Measurements from ENCODE around the gene SPINDOC. TPM values are rescaled to one million over a fixed set of nuclear protein-coding genes. Genes with fewer than 3 reads are reported as not detected.
"Not testable (repeated sequence)": the region's sequence is repeated elsewhere in the genome, so short reads cannot be mapped to it uniquely, and the experiment has no call there.

Gene SPINDOC
- total RNA-seq, 1 donor from 2014 or later = 9.0 TPM

- no peak for DNase-seq (ENCODE audit: low read depth in 2 of 2)
Observed at GRCh38 chr11:63854696-63855095, 41.4 kb downstream of the SPINDOC start.

- DNase-seq (ENCODE audit: low read depth in 2 of 2) = no peak
Observed at GRCh38 chr11:63855975-63856374, 42.7 kb downstream of the SPINDOC start.

DNA sequence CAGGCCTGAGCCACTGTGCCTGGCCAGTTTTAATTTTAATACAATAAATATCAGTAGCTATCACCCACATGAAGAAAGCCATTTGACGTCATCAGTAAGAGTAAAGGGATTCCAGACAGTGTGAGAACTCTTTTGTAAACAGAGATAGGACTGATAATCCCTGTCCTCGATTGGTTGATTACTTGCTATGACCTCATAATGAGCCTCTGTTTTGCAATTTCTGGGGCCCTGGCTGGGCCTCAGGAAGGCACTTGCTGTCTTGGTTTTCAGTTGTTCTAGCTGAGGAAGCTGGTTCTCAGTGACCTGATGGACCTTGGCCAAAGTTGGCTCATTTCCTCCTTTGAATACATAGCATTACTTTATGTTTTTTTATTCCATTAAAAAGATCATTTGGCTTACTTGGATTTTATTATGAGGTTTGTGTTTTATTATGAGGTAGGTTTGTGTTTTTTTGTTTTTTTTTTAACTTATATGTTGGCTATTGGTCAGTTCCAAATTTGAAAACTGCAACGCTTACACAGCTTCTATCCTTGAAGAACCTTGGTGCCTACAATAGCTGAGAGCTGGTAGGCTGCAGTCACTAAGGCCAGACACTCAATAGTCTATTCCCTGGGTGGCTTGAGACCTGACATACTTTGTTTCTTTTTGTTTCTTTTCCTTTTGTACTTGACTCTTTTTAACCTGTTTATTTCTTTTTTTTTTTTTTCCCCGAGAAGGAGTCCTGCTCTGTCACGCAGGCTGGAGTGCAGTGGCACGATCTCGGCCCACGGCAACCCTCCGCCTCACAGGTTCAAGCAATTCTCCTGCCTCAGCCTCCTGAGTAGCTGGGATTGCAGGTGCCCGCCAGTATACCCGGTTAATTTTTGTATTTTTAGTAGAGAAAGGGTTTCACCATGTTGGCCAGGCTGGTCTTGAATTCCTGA is 45.6 kb downstream of the SPINDOC start:
- peak in 1 of 2 donors; percentile 69 for DNase-seq (ENCODE audit: low read depth in 2 of 2)

DNA sequence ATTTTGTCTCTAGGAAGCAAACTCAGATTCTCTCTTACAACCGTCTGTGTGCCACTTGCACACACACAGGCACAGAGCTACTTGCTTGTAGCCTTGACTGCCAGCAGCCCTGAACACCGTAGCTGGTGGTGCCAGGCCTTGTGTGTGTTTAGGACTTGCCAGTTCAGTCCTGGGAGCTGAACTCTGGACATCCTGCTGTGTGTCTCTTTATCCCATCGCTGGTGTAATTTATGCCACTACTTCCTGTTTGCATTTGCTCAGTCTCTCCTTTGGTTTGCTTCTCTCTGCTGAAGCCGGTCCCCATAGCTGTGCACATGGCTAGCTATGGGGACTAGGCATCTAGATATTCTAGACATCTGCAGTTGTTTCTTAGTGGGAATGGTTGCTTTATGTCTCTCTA is 49.7 kb downstream of the SPINDOC start:
- DNase-seq (ENCODE audit: low read depth in 2 of 2) = peak in 1 of 2 donors; percentile 49

DNA sequence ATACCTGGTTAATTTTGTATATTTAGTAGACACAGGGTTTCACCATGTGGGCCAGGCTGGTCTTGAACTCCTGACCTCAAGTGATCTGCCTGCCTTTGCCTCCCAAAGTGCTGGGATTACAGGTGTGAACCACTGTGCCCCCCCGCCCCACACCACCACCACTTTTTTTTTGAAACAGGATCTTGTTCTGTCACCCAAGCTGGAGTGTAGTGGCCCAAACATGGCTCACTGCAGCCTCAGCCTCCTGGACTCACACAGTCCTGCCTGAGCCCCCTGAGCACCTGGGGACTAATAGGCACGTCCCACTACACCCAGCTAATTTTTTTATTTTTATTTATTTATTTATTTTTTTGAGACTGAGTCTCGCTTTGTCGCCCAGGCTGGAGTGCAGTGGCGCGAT is 50.4 kb downstream of the SPINDOC start:
- DNase-seq (ENCODE audit: low read depth in 2 of 2) = not testable (repeated sequence)

- no peak for DNase-seq (ENCODE audit: low read depth in 2 of 2)
Observed at GRCh38 chr11:63866211-63866610, 53.0 kb downstream of the SPINDOC start.

GRCh38 chr11:63867511-63867910 is 54.3 kb downstream of the SPINDOC start:
- no peak for DNase-seq (ENCODE audit: low read depth in 2 of 2)

DNA sequence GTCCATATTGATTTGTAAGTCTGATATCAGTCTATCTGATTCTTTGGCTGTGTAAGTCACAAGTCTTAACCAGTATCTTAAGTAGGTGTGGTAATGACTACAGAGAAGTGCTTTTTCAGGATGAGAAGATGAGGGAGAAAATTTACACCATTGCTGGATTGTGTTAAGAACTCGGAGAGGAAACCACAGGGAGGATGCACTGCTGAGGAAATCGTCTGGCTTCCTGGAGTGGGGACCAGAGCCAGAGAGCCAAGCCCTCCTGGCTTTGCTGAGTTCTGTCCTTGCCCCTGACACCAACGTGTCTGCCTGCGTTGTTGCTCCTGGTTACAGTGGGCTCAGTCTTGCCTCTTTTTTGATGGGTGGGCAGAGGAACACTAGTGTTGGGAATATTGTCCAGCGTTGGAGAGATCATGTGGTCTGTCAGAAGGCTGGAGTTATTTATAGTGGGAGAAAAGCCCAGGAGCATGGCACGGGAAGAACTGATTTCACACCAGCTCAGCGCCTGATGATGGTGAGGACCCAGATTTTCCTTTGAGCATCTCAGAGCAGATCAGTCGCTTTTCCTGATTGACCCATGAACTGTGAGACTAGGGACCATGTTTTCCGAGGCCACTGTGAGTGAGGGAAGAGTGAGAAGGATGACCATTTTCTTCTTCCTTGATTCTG is 55.3 kb downstream of the SPINDOC start:
- peak in 1 of 2 donors; percentile 24 for DNase-seq (ENCODE audit: low read depth in 2 of 2)

GRCh38 chr11:63869171-63869591 is 55.9 kb downstream of the SPINDOC start:
- no peak for DNase-seq (ENCODE audit: low read depth in 2 of 2)

DNA sequence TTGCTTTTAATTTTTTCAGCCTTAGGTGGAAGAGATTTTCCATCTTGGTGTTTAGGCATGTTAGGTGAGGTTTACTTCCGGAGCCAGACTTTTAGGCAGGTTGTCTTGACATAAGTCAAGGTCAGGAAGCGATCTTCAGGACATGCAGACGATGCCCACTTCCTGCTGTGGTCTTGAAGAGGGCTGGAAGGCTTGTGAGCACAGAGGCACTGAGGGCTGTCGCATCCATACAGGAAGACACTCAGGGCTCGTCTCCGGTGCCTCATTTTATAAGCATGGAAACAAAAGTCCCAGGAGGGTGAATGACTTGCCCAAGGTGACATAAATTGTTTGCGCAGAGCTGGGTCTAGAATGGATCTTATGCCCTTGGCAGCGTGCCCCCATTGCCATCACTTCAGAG is 56.4 kb downstream of the SPINDOC start:
- no peak for DNase-seq (ENCODE audit: low read depth in 2 of 2)

GRCh38 chr11:63870351-63871140 is 57.3 kb downstream of the SPINDOC start:
- DNase-seq (ENCODE audit: low read depth in 2 of 2) = no peak

DNA sequence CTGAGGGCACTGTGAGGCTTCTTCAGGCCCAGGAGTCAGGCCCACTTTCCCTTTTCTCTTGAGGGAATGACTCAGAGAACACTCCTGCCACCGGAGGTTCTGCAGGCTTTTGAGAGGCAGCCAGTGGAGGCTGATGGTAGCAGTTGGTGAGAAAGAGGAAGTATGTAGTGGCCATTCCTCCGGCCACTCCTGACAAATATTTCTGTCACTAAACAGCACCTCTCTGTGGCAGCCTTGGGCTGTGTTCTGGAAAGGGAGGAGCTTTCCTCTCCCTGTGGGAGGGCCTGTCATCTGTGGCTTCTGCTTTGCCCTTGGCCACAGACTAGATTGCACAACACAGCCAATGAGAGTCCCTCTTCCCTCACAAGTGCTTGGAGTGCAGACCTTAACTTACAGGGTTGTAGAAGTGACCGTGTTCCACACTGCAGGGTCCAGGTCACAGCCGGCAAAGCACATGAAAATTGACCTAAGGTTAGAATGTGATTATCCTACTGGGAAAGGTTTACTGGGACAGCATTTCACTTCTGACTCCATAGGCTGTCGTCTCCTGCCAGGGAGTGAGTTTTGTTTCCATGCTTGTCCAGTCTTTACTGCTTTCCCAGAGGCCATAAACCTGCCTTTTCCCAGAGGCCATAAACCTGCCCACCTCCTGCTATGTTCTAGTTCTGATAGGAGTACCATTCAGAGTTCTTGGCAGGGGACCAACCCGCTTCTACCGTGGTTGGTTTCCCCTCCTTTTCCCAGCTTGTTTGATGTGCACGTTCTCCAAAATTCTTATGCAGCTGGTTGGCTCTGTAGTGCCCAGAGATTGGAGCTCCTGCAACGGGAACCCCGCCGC is 58.9 kb downstream of the SPINDOC start:
- peak; percentile 78 to 88 for DNase-seq (ENCODE audit: low read depth in 2 of 2)

- DNase-seq (ENCODE audit: low read depth in 2 of 2) = no peak
Observed at GRCh38 chr11:63872800-63873197, 59.5 kb downstream of the SPINDOC start.

- no peak for DNase-seq (ENCODE audit: low read depth in 2 of 2)
Observed at GRCh38 chr11:63873311-63873710, 60.1 kb downstream of the SPINDOC start.

DNA sequence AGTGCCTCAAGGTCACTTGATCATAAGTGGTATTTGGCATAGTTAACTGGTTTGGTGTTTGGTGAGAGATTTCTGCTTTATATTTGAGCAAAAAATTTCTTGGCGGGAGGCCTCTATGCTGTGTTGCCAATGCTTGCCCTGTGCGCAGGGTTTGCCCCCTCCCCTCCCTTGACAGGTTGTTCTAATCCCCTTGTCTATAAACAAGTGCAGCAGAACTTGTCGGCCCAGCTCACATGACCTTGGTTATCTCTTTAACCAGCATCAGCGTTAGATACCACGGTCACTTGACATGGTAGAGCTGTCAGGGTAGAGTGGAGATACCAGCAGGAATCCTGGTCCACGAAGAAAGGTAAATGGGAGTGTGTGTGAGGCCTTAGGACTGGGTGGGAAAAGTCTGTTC is 61.3 kb downstream of the SPINDOC start:
- no peak for DNase-seq (ENCODE audit: low read depth in 2 of 2)

DNA sequence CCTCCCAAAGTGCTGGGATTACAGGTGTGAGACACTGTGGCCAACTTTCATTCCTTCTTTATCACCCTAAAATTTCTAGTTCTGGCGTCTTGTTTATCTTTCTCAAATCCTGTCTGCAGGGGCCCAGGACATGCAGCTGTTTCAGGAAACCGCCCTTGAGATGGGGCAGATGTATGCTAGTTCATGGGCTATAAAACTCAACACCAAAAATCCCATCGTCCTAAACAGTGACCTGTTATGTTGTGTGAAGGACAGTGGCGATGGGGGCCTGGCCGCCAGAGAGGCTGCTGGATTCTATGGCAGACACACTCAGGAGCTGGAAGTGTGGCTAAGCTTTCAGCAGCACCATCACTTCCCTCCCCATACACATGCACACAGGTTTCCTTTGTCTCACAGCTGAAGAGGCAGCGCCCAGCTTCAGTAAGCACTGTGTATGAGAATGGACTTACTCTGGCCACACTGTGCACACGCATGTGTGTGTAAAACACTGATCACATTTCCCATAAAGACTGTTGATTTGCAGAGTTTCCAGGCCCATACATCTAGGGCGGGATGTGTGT is 62.3 kb downstream of the SPINDOC start:
- no peak for DNase-seq (ENCODE audit: low read depth in 2 of 2)

- no peak for DNase-seq (ENCODE audit: low read depth in 2 of 2)
Observed at GRCh38 chr11:63876616-63877015, 63.4 kb downstream of the SPINDOC start.
